Mesothelial cell of epicardium (in vitro differentiated cells): ENCODE measurements around the gene PPP2R3A. TPM values are rescaled to one million over a fixed set of nuclear protein-coding genes. Genes with fewer than 3 reads are reported as not detected.
A peak's percentile ranks its signal among the peaks of the same experiment; 100 is the strongest.
"Not testable (repeated sequence)": the region's sequence is repeated elsewhere in the genome, so short reads cannot be mapped to it uniquely, and the experiment has no call there.

ENCODE experiments used
- DNase-seq, 2 experiments: peaks; one replicate each; pipeline ENCODE4 v3.0.0; 2021; ENCODE audit warnings: low spot score in 2 of 2; ENCODE audit not compliant: unreplicated experiment in 2 of 2
- H3K27ac Mint-ChIP-seq: 2 replicates; pipeline ENCODE4 v1.8.0; 2021; ENCODE audit warnings: mixed read lengths
- H3K27me3 Mint-ChIP-seq: 2 replicates; pipeline ENCODE4 v1.8.0; 2021; ENCODE audit warnings: low read depth, mixed read lengths
- H3K36me3 Mint-ChIP-seq: 2 replicates; pipeline ENCODE4 v1.8.0; 2021; ENCODE audit warnings: mixed read lengths
- H3K4me1 Mint-ChIP-seq: 2 replicates; pipeline ENCODE4 v1.8.0; 2021; ENCODE audit warnings: mixed read lengths
- H3K4me3 Mint-ChIP-seq: 2 replicates; pipeline ENCODE4 v1.8.0; 2021; ENCODE audit warnings: mild to moderate bottlenecking, moderate library complexity, mixed read lengths
- H3K9me3 Mint-ChIP-seq: 2 replicates; pipeline ENCODE4 v1.8.0; 2021; ENCODE audit warnings: mixed read lengths
- CTCF ChIP-seq: fragments of 200-600 bp; sonication (generic); IDR thresholded peaks from one replicate; pipeline ENCODE4 v1.5.0; 2021; ENCODE audit warnings: antibody characterized with exemption; ENCODE audit not compliant: unreplicated experiment
- total RNA-seq: library from RNA; stranded (reverse); gene quantifications from 3 replicates; pipeline ENCODE4 v1.2.1, GENCODE V29; 2021

The PPP2R3A gene
- total RNA-seq, 1 donor from 2014 or later, result 18.7 TPM

GRCh38 chr3:136120373-136121348 is 155.1 kb downstream of the PPP2R3A start:
- Mint-ChIP-seq H3K4me1 (no peaks in the 10 kb centered on the region), H3K27ac (no peak overlapping the region), H3K9me3 (peaks cover 37% of the 10 kb centered on the region), H3K36me3 (peaks cover 49% of the 10 kb centered on the region), H3K4me3 (no peak overlapping the region), H3K27me3 (no peaks in the 10 kb centered on the region)
- DNase-seq, result no peak
- no peak for TF ChIP-seq CTCF

GRCh38 chr3:136122006-136122405 is 156.5 kb downstream of the PPP2R3A start:
- Mint-ChIP-seq H3K36me3 (peaks cover 51% of the 10 kb centered on the region), H3K4me3 (no peak overlapping the region), H3K27me3 (no peaks in the 10 kb centered on the region), H3K27ac (no peak overlapping the region), H3K4me1 (no peaks in the 10 kb centered on the region), H3K9me3 (peaks cover 29% of the 10 kb centered on the region)
- TF ChIP-seq CTCF, result no peak
- no peak for DNase-seq

- H3K27me3 Mint-ChIP-seq, H3K4me1 Mint-ChIP-seq, H3K4me3 Mint-ChIP-seq, DNase-seq, H3K27ac Mint-ChIP-seq: not testable (repeated sequence)
- Mint-ChIP-seq H3K36me3 (peaks cover 21% of the 10 kb centered on the region), H3K9me3 (peaks cover 38% of the 10 kb centered on the region)
Measured at GRCh38 chr3:136131647-136132046, 166.1 kb downstream of the PPP2R3A start.

- H3K4me3 Mint-ChIP-seq, result no peak overlapping the region
- H3K4me1 Mint-ChIP-seq, result peaks cover 2% of the 10 kb centered on the region
- peaks cover 18% of the 10 kb centered on the region for H3K9me3 Mint-ChIP-seq
- H3K36me3 Mint-ChIP-seq, result peaks cover 6% of the 10 kb centered on the region
- no peak overlapping the region for H3K27ac Mint-ChIP-seq
- TF ChIP-seq CTCF, result no peak
- no peaks in the 10 kb centered on the region for H3K27me3 Mint-ChIP-seq
- no peak for DNase-seq
Measured at GRCh38 chr3:136134091-136134490, 168.6 kb downstream of the PPP2R3A start.

- Mint-ChIP-seq H3K36me3 (peaks cover 7% of the 10 kb centered on the region), H3K4me3 (no peak overlapping the region), H3K27ac (peak overlapping the region; percentile 10), H3K4me1 (peaks cover 2% of the 10 kb centered on the region), H3K9me3 (peaks cover 7% of the 10 kb centered on the region), H3K27me3 (no peaks in the 10 kb centered on the region)
- DNase-seq, result no peak
- no peak for TF ChIP-seq CTCF
Measured at GRCh38 chr3:136135039-136135802, 169.7 kb downstream of the PPP2R3A start.

- Mint-ChIP-seq H3K9me3 (no peaks in the 10 kb centered on the region), H3K27ac (no peak overlapping the region)
Measured at GRCh38 chr3:136136454-136136853, 170.9 kb downstream of the PPP2R3A start.

More at GRCh38 chr3:136136454-136136853, 170.9 kb downstream of the PPP2R3A start:
- Mint-ChIP-seq H3K4me3 (no peak overlapping the region), H3K4me1 (peaks cover 2% of the 10 kb centered on the region), H3K36me3 (peaks cover 4% of the 10 kb centered on the region), H3K27me3 (no peaks in the 10 kb centered on the region)
- no peak for TF ChIP-seq CTCF
- DNase-seq, result no peak
